ENCODE data around the gene BRF1.

GRCh38 chr14:105167303-105168092 lies 133.3 kb downstream of the BRF1 start:
- TF ChIP-seq CTCF (conservative IDR thresholded peaks at IDR 0.05; ENCODE audit: low read length) = no peak
- TF ChIP-seq EZH2phosphoT487 (IDR thresholded peaks at IDR 0.05; ENCODE audit: borderline replicate concordance) = no peak
